Activated CD8-positive, alpha-beta memory T cell treated with anti-CD3 and anti-CD28 coated beads for 36 hours (primary cell): Measurements from ENCODE around the gene SBNO2. TPM values are rescaled to one million over a fixed set of nuclear protein-coding genes. Genes with fewer than 3 reads are reported as not detected.

Experiments used
- total RNA-seq, 2 experiments: library from RNA; stranded (reverse); gene quantifications; one replicate each; pipeline ENCODE4 v1.2.3, GENCODE V29; 2021

Gene SBNO2
- total RNA-seq, 2 experiments from 2014 or later = 56.6 to 59.0 TPM

Other genes starting within 250 kb of the SBNO2 start
- gene ARID3A, start 248.2 kb downstream of the SBNO2 start, total RNA-seq = 10 to 100 TPM; 18.8 to 19.0 TPM
- gene WDR18, start 189.9 kb downstream of the SBNO2 start, total RNA-seq = 100 to 1,000 TPM; 121 to 126 TPM
- not detected for gene GRIN3B, start 173.8 kb downstream of the SBNO2 start, total RNA-seq
- gene TMEM259, start 153.1 kb downstream of the SBNO2 start, total RNA-seq = 100 to 1,000 TPM; 132 to 141 TPM
- gene RNU6-2, start 152.7 kb downstream of the SBNO2 start, total RNA-seq = not detected
- 10 to 100 TPM; 64.2 to 71.2 TPM for gene CNN2, start 147.7 kb downstream of the SBNO2 start, total RNA-seq
- 10 to 100 TPM; 16.1 to 17.2 TPM for gene ABCA7, start 134.2 kb downstream of the SBNO2 start, total RNA-seq
- gene ARHGAP45, start 107.1 kb downstream of the SBNO2 start, total RNA-seq = 100 to 1,000 TPM; 148 to 154 TPM
- gene POLR2E, start 78.9 kb downstream of the SBNO2 start, total RNA-seq = 100 to 1,000 TPM; 272 to 275 TPM
- gene GPX4, start 70.3 kb downstream of the SBNO2 start, total RNA-seq = 100 to 1,000 TPM; 205 to 209 TPM
- gene STK11, start 31.5 kb upstream of the SBNO2 start, total RNA-seq = 10 to 100 TPM; 58.7 to 62.5 TPM
- 1 to 10 TPM in 1 of 2 experiments, under 1 TPM in 1; 0.95 to 1.1 TPM for gene CBARP, start 63.7 kb upstream of the SBNO2 start, total RNA-seq
- 100 to 1,000 TPM; 193 to 194 TPM for gene ATP5F1D, start 67.5 kb upstream of the SBNO2 start, total RNA-seq
- 10 to 100 TPM; 45.3 to 50.0 TPM for gene MIDN, start 74.3 kb upstream of the SBNO2 start, total RNA-seq
- gene CIRBP, start 95.1 kb upstream of the SBNO2 start, total RNA-seq = 100 to 1,000 TPM; 207 to 210 TPM
- gene FAM174C, start 101.3 kb upstream of the SBNO2 start, total RNA-seq = 100 to 1,000 TPM; 105 to 112 TPM
- gene EFNA2, start 111.6 kb upstream of the SBNO2 start, total RNA-seq = not detected
- 100 to 1,000 TPM in 1 of 2 experiments, 10 to 100 TPM in 1; 99.4 to 104 TPM for gene NDUFS7, start 209.6 kb upstream of the SBNO2 start, total RNA-seq
- 10 to 100 TPM; 29.3 to 30.8 TPM for gene GAMT, start 227.3 kb upstream of the SBNO2 start, total RNA-seq
- 100 to 1,000 TPM; 295 to 300 TPM for gene DAZAP1, start 233.3 kb upstream of the SBNO2 start, total RNA-seq